NCI-H2081 (cell line): Measurements from ENCODE around the gene EBF4.

ENCODE experiments used
- DNase-seq, 2 experiments: peaks; one replicate each; lab custom pipeline; 2025; lab: John Stamatoyannopoulos, UW

The EBF4 gene

GRCh38 chr20:2692036-2692885, at the start of gene EBF4:
Gene EBF4 (plus strand): TSS chr20:2692780. CDS start chr20:2693646, 866 bp downstream.
- DNase-seq = no peak

GRCh38 chr20:2643708-2644107, 48.9 kb upstream of the EBF4 start:
- no peak for DNase-seq

GRCh38 chr20:2651772-2652723, 40.5 kb upstream of the EBF4 start, which contains the start of gene NOP56:
Gene NOP56 (plus strand): TSS chr20:2652632. CDS start chr20:2652661, 29 bp downstream.
- peak; percentile 90 to 93 for DNase-seq

GRCh38 chr20:2652724-2653555, 39.6 kb upstream of the EBF4 start:
- peak; percentile 46 to 69 for DNase-seq

- DNase-seq = no peak
These were observed 38.8 kb upstream of the EBF4 start for GRCh38 chr20:2653556-2654383.

GRCh38 chr20:2654384-2654822, 38.2 kb upstream of the EBF4 start:
- DNase-seq = no peak

GRCh38 chr20:2654831-2655230, 37.7 kb upstream of the EBF4 start:
- DNase-seq = no peak

GRCh38 chr20:2655331-2656116, 37.1 kb upstream of the EBF4 start:
- DNase-seq = no peak

GRCh38 chr20:2656471-2657117, 36.0 kb upstream of the EBF4 start:
- DNase-seq = no peak

- no peak for DNase-seq
These were observed 35.3 kb upstream of the EBF4 start for GRCh38 chr20:2657241-2657640.

- no peak for DNase-seq
These were observed 34.9 kb upstream of the EBF4 start for GRCh38 chr20:2657674-2658073.

- DNase-seq = no peak
These were observed 33.9 kb upstream of the EBF4 start for GRCh38 chr20:2658414-2659354.

GRCh38 chr20:2659547-2659946, 33.0 kb upstream of the EBF4 start:
- no peak for DNase-seq

- DNase-seq = no peak
These were observed 29.2 kb upstream of the EBF4 start for GRCh38 chr20:2663364-2663886.

GRCh38 chr20:2663887-2664719, 28.5 kb upstream of the EBF4 start, which contains the start of gene IDH3B:
Gene IDH3B (minus strand): TSS chr20:2664216. CDS start chr20:2664188, 28 bp downstream.
- peak; percentile 84 to 92 for DNase-seq

- no peak for DNase-seq
These were observed 20.6 kb upstream of the EBF4 start for GRCh38 chr20:2671977-2672376.

GRCh38 chr20:2672446-2672845, 20.1 kb upstream of the EBF4 start:
- no peak for DNase-seq
